Panc1 (cell line): ENCODE results near the gene RABEP2.

Source experiments
- CTCF ChIP-seq: fragments of 450-650 bp; IDR thresholded peaks from 2 replicates; pipeline ENCODE4 v1.5.1; 2017; ENCODE audit warnings: mild to moderate bottlenecking
- POLR2AphosphoS5 ChIP-seq: IDR thresholded peaks from 2 replicates; pipeline ENCODE4 v1.6.1; 2012; ENCODE audit warnings: mild to moderate bottlenecking, low read depth, low read length, moderate library complexity

- no peak for TF ChIP-seq CTCF
- no peak for TF ChIP-seq POLR2AphosphoS5
Measured at GRCh38 chr16:28937222-28937876, 12.3 kb upstream of the RABEP2 start.
